ENCODE results near the gene RPL36AL. TPM values are rescaled to one million over a fixed set of nuclear protein-coding genes. Genes with fewer than 3 reads are reported as not detected.

The RPL36AL gene
- total and polyA plus RNA-seq, 2 of the 4 experiments (the other 2 are of a cell fraction): 129 to 313 TPM

GRCh38 chr14:49581209-49582112 is 39.0 kb downstream of the RPL36AL start:
- dilution Hi-C loops (cut with HindIII; ENCODE audit: low sequenced_read_pairs, unreplicated experiment): no loop called here
- POLR2A ChIA-PET (ENCODE audit: unreplicated experiment): interaction anchor here (0.6 kb wide), 1 partner anchor 1756 kb away, joined by 3 read pairs; no protein-coding TSS in a partner anchor

More at GRCh38 chr14:49581209-49582112, 39.0 kb downstream of the RPL36AL start:
- H2AK9ac ChIP-seq (replicated peaks; ENCODE audit: low read depth, low read length, poor library complexity): no peak overlapping the region
- no peak overlapping the region for H3K27ac ChIP-seq (ENCODE audit: insufficient read depth, low read length)
- 100% methylated on average over 2 of the region's 9 CpGs; no CpG with 5 or more reads in 1 of the 2 experiments for WGBS, 2 experiments (ENCODE audit: extremely low coverage in 2 of 2, insufficient read length in 1 of 2)
- no peak overlapping the region for H4K91ac ChIP-seq (ENCODE audit: insufficient read depth, low read depth, low read length)
- H4K20me1 ChIP-seq (ENCODE audit: insufficient read depth, low read length): peaks cover 64% of the 10 kb centered on the region
- H2AFZ ChIP-seq (replicated peaks; ENCODE audit: low read length, poor library complexity): no peak overlapping the region
- no TSS peak for BruUV-seq (replicated peaks)
- CTCF ChIA-PET: no interaction called here
- H3K4me1 ChIP-seq (ENCODE audit: control insufficient read depth, insufficient read depth, low read length): peaks cover 6% of the 10 kb centered on the region
- ATAC-seq (ENCODE audit: low read depth) (no peak), DNase-seq (no peak)
- no peak overlapping the region for H2BK5ac ChIP-seq (ENCODE audit: low read depth, low read length, poor library complexity, severe bottlenecking)
- peaks cover 26% of the 10 kb centered on the region for H3K36me3 ChIP-seq (ENCODE audit: control insufficient read depth, insufficient read depth, low read length)
- H3K27me3 ChIP-seq (ENCODE audit: control insufficient read depth, insufficient read depth, low read length): no peaks in the 10 kb centered on the region
- H3K23ac ChIP-seq (ENCODE audit: low read depth, low read length): no peak overlapping the region
- in situ Hi-C loops (cut with MboI; ENCODE audit: low sequenced_read_pairs): no loop called here
- H4K8ac ChIP-seq (ENCODE audit: low read depth in 2 of 2, low read length in 2 of 2): no peak overlapping the region
- TF ChIP-seq BHLHE40 (IDR thresholded peaks at IDR 0.05; ENCODE audit: low read depth, low read length) (no peak), MXI1 (IDR thresholded peaks at IDR 0.05; ENCODE audit: borderline replicate concordance, low read depth, low read length) (no peak), MAZ (IDR thresholded peaks at IDR 0.05; ENCODE audit: borderline replicate concordance, low read depth, low read length) (no peak), NFE2L2 (IDR thresholded peaks at IDR 0.05; ENCODE audit: low read depth, low read length) (no peak), USF2 (IDR thresholded peaks at IDR 0.05; ENCODE audit: low read depth, low read length) (no peak), MAFK (IDR thresholded peaks at IDR 0.05; ENCODE audit: low read depth, low read length) (no peak), ELK1 (IDR thresholded peaks at IDR 0.05; ENCODE audit: borderline replicate concordance, low read depth, low read length) (no peak), RCOR1 (IDR thresholded peaks at IDR 0.05; ENCODE audit: insufficient replicate concordance, low read length) (no peak), POLR2A (IDR thresholded peaks at IDR 0.05; ENCODE audit: low read depth, low read length) (no peak)
- no peak overlapping the region for H3K56ac ChIP-seq (ENCODE audit: extremely low read depth, insufficient read depth, low read length)
- H3K9me1 ChIP-seq (ENCODE audit: insufficient read depth, low read length): peaks cover 17% of the 10 kb centered on the region
- no peak overlapping the region for H3K4me3 ChIP-seq (ENCODE audit: insufficient read depth, low read depth, low read length)
- H4K5ac ChIP-seq (ENCODE audit: low read depth, low read length): no peak overlapping the region
- intact Hi-C loops (cut with micrococcal nuclease): no loop called here
- no peak overlapping the region for H2AK5ac ChIP-seq (ENCODE audit: low read depth, low read length)
- no peak overlapping the region for H2BK20ac ChIP-seq (ENCODE audit: low read depth, low read length)
- H3K9me3 ChIP-seq (ENCODE audit: control insufficient read depth, insufficient read depth, low read length): no peaks in the 10 kb centered on the region
- H3K4me2 ChIP-seq (ENCODE audit: low read depth, low read length): no peak overlapping the region
- peaks cover 25 to 71% of the 10 kb centered on the region in 2 experiments for H3K79me1 ChIP-seq (ENCODE audit: low read depth in 1 of 2, low read length in 2 of 2)
- no peak overlapping the region for H3K14ac ChIP-seq (replicated peaks; ENCODE audit: low read depth, low read length)
- no peak overlapping the region for H2BK120ac ChIP-seq (ENCODE audit: low read depth, low read length)
- no peak overlapping the region for H3K9ac ChIP-seq (ENCODE audit: low read depth, low read length)
- H3K4ac ChIP-seq (ENCODE audit: low read depth, low read length): no peak overlapping the region
- no peak overlapping the region for H3K18ac ChIP-seq (ENCODE audit: low read depth, low read length)
- H2BK15ac ChIP-seq (ENCODE audit: low read depth, low read length): no peak overlapping the region
